Testis (tissue), 3 donors: ENCODE data around the gene CADPS2. TPM values are rescaled to one million over a fixed set of nuclear protein-coding genes. Genes with fewer than 3 reads are reported as not detected.

Experiments used
- DNase-seq: peaks from one replicate; pipeline ENCODE4 v3.0.0-alpha.2; 2019
- H3K27ac ChIP-seq, 2 donors: fragments of 200-600 bp; sonication (generic); one replicate each; pipeline ENCODE4 v1.5.1; 2019
- H3K27me3 ChIP-seq: fragments of 200-600 bp; sonication (generic); one replicate; pipeline ENCODE4 v1.5.1; 2019
- H3K36me3 ChIP-seq: fragments of 200-600 bp; sonication (generic); one replicate; pipeline ENCODE4 v1.5.1; 2017; ENCODE audit warnings: low read depth; ENCODE audit errors: missing control alignments
- H3K4me1 ChIP-seq: fragments of 200-600 bp; sonication (generic); one replicate; pipeline ENCODE4 v1.5.1; 2019
- H3K4me3 ChIP-seq, 2 donors: fragments of 200-600 bp; sonication (generic); one replicate each; pipeline ENCODE4 v1.5.1; 2017 to 2019
- H3K9me3 ChIP-seq: fragments of 200-600 bp; sonication (generic); one replicate; pipeline ENCODE4 v1.5.1; 2017
- POLR2A ChIP-seq: fragments of 450-650 bp; IDR thresholded peaks from one replicate; pipeline ENCODE4 v1.6.1; 2017; ENCODE audit warnings: antibody characterized with exemption, mild to moderate bottlenecking, moderate library complexity
- WGBS, 2 donors: methylation state at CpG; one replicate each; pipeline ENCODE4 v1.1.5; 2018; 5-methylcytosine and 5-hydroxymethylcytosine counted together
- intact Hi-C: fragments of 100-400 bp; cut with DNase I; formaldehyde crosslinking; loops from one replicate; pipeline ENCODE4 v1.15.1; 2023; ENCODE audit warnings: low total_unique reads
- polyA plus RNA-seq: library from polyadenylated mRNA; stranded (reverse); fragments of 350-450 nt; fragmentation: Illumina TruSeq; extraction: RNeasy Lipid Tissue Mini Kit (QIAGEN cat#74804); gene quantifications from one replicate; pipeline ENCODE4 v1.2.3, GENCODE V29; 2014; ENCODE audit warnings: low read depth, low replicate concordance; ENCODE audit not compliant: insufficient read depth
- total RNA-seq, 2 donors: library from RNA; depleted of rRNA; stranded (reverse); fragments of >200 nt; gene quantifications; one replicate each; pipeline ENCODE4 v1.2.3, GENCODE V29; 2016
- TF ChIP-seq, protein P1 (sequence below), 3 experiments: fragments of 450-650 bp in 2 of 3; fragments of 200-600 bp in 1 of 3; sonication (generic) in 1 of 3; IDR thresholded peaks; one replicate each; pipeline ENCODE4 v1.5.1; 2016 to 2019; ENCODE audit warnings: antibody characterized with exemption in 3 of 3, mild to moderate bottlenecking in 2 of 3, moderate library complexity in 1 of 3

The CADPS2 gene
- total and polyA plus RNA-seq, 3 donors from 2014 or later, result 6.0 to 9.9 (median 9.3) TPM

- H3K27me3 ChIP-seq, result no peaks in the 10 kb centered on the region
- no peak overlapping the region for H3K4me3 ChIP-seq
- TF ChIP-seq, protein P1, sequence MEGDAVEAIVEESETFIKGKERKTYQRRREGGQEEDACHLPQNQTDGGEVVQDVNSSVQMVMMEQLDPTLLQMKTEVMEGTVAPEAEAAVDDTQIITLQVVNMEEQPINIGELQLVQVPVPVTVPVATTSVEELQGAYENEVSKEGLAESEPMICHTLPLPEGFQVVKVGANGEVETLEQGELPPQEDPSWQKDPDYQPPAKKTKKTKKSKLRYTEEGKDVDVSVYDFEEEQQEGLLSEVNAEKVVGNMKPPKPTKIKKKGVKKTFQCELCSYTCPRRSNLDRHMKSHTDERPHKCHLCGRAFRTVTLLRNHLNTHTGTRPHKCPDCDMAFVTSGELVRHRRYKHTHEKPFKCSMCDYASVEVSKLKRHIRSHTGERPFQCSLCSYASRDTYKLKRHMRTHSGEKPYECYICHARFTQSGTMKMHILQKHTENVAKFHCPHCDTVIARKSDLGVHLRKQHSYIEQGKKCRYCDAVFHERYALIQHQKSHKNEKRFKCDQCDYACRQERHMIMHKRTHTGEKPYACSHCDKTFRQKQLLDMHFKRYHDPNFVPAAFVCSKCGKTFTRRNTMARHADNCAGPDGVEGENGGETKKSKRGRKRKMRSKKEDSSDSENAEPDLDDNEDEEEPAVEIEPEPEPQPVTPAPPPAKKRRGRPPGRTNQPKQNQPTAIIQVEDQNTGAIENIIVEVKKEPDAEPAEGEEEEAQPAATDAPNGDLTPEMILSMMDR (IDR thresholded peaks at IDR 0.05), result no peak
- no peak for TF ChIP-seq POLR2A
- no peaks in the 10 kb centered on the region for H3K9me3 ChIP-seq
- no peak for DNase-seq
- WGBS, 2 donors, result 89 to 100% methylated on average over 1 of the region's 1 CpG
- H3K27ac ChIP-seq, result no peak overlapping the region
- no peaks in the 10 kb centered on the region for H3K4me1 ChIP-seq
- no peaks in the 10 kb centered on the region for H3K36me3 ChIP-seq
- intact Hi-C loops, result no loop called here
These were observed 121.4 kb downstream of the CADPS2 start for GRCh38 chr7:122764902-122765301.

GRCh38 chr7:122764020-122764419 is 122.2 kb downstream of the CADPS2 start:
- no peak overlapping the region for H3K4me3 ChIP-seq
- no peak for TF ChIP-seq POLR2A
- TF ChIP-seq, protein P1 (IDR thresholded peaks at IDR 0.05), result no peak
- intact Hi-C loops, result no loop called here
- 62 to 70% methylated on average over 2 of the region's 2 CpGs for WGBS, 2 donors
- no peak for DNase-seq
- no peaks in the 10 kb centered on the region for H3K36me3 ChIP-seq
- no peaks in the 10 kb centered on the region for H3K4me1 ChIP-seq
- no peaks in the 10 kb centered on the region for H3K9me3 ChIP-seq
- H3K27ac ChIP-seq, result no peak overlapping the region
- no peaks in the 10 kb centered on the region for H3K27me3 ChIP-seq

DNA sequence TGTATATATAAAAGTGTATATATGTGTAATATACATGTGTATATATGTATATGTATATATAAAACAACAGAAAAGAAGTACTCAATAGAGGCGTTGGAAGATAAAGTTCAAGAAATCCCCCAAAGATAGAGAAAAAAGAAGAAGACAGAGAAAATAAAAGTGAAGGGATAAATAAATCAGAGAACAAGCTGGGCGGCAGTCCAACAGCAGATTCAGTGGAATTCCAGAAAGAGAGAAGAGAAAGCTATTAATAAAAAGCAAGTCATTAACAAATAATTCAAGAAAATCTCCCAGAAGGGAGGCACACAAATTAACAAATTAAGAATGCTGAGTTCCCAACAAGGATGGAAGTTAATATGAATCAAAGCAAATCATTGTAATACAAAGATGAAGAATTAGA is 124.2 kb downstream of the CADPS2 start:
- Histone ChIP-seq H3K4me3 (no peak overlapping the region), H3K4me1 (no peaks in the 10 kb centered on the region), H3K27ac (no peak overlapping the region), H3K9me3 (no peaks in the 10 kb centered on the region), H3K27me3 (no peaks in the 10 kb centered on the region), H3K36me3 (no peaks in the 10 kb centered on the region)
- TF ChIP-seq POLR2A, result no peak
- TF ChIP-seq, protein P1 (IDR thresholded peaks at IDR 0.05), result no peak
- DNase-seq, result peak; percentile 18
- intact Hi-C loops, result no loop called here
- WGBS, 2 donors, result 68 to 72% methylated on average over 2 of the region's 2 CpGs

DNA sequence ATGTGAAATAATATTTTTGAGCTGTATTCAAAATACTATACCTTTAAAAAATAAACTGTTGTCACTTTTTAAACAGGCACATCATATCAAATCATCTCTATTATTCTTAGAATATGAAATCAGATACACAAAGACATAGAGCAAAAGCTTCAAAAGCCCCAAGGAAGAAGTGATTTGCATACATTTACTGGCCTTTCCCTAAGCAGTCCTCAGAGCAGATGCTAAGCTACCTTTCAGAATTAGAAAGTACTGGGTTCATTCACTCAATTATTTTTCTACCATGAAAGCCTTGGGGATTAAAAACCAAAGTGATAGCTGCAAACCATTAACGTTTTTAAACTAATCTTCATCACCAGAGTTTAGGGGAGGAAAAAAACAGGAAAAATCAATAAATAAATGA is 127.8 kb downstream of the CADPS2 start:
- no peaks in the 10 kb centered on the region for H3K36me3 ChIP-seq
- no peak for DNase-seq
- intact Hi-C loops, result no loop called here
- no peak overlapping the region for H3K4me3 ChIP-seq
- H3K9me3 ChIP-seq, result no peaks in the 10 kb centered on the region
- H3K4me1 ChIP-seq, result no peaks in the 10 kb centered on the region
- H3K27me3 ChIP-seq, result no peaks in the 10 kb centered on the region
- no peak overlapping the region for H3K27ac ChIP-seq
- TF ChIP-seq POLR2A, result no peak
- TF ChIP-seq, protein P1 (IDR thresholded peaks at IDR 0.05), result no peak
- WGBS, 2 donors, result 56 to 58% methylated on average over 1 of the region's 1 CpG

DNA sequence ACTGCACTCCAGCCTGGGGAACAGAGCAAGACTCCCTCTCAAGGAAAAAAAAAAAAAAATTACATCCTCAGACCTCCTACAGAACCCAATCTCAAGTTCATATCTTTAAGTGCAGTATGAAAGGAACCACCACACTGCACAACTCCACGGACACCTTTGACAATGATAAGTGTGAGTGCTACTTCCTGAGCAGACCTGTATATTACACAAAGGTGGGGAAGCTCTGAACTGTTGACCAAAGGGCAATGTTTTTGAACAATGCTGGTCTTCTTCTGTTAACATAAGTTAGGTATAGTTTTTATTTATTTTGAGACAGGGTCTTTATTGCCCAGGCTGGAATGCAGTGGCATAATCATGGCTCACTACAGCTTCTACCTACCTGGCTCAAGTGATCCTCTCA is 129.4 kb downstream of the CADPS2 start:
- no peaks in the 10 kb centered on the region for H3K36me3 ChIP-seq
- no peak overlapping the region for H3K4me3 ChIP-seq
- no peaks in the 10 kb centered on the region for H3K9me3 ChIP-seq
- H3K27me3 ChIP-seq, result no peaks in the 10 kb centered on the region
- WGBS, 2 donors, result 85 to 96% methylated on average over 1 of the region's 1 CpG
- no peak overlapping the region for H3K27ac ChIP-seq
- TF ChIP-seq POLR2A, result no peak
- TF ChIP-seq, protein P1 (IDR thresholded peaks at IDR 0.05), result no peak
- no peaks in the 10 kb centered on the region for H3K4me1 ChIP-seq
- no peak for DNase-seq
- intact Hi-C loops, result no loop called here
